OCI-LY1 (cell line): ENCODE results near the gene ANO3.

ENCODE experiments used
- CTCF ChIP-seq: fragments of 200-600 bp; sonication (generic), shearing (Covaris generic); IDR thresholded peaks from 2 replicates; pipeline ENCODE4 v1.5.1; 2017; ENCODE audit warnings: mild to moderate bottlenecking, antibody characterized with exemption, low read length, moderate library complexity, mixed read lengths
- EZH2 ChIP-seq: fragments of 200-600 bp; sonication (generic), shearing (Covaris generic); IDR thresholded peaks from 2 replicates; pipeline ENCODE4 v1.8.0; 2017; ENCODE audit warnings: borderline replicate concordance, mixed run types, mild to moderate bottlenecking, antibody characterized with exemption, low read length, moderate library complexity, mixed read lengths

- TF ChIP-seq CTCF (no peak), EZH2 (no peak)
Measured at GRCh38 chr11:26550022-26550421, 218.1 kb downstream of the ANO3 start.
